MCF 10A (cell line): Measurements from ENCODE around the gene ZNF365. TPM values are rescaled to one million over a fixed set of nuclear protein-coding genes. Genes with fewer than 3 reads are reported as not detected.

ENCODE experiments used
- BruUV-seq: library from RNA; stranded (reverse); fragments of 400-500 nt; replicated peaks from 2 replicates; lab custom pipeline; 2021; lab: Mats Ljungman, UMichigan
- CTCF ChIA-PET: fragments of 300-600 bp; sonication (Branson Sonifier 250); formaldehyde crosslinking; extraction: SDS; loops from one replicate; lab custom pipeline; 2021; ENCODE audit warnings: antibody characterized with exemption, inconsistent platforms; lab: Yijun Ruan, JAX
- POLR2A ChIA-PET: fragments of 300-600, 350-650 bp; sonication (Branson Sonifier 250); formaldehyde crosslinking; extraction: SDS; loops from one replicate; lab custom pipeline; 2020; ENCODE audit warnings: antibody characterized with exemption, inconsistent platforms; lab: Yijun Ruan, JAX
- DNase-seq: peaks from one replicate; pipeline ENCODE4 v3.0.0-alpha.2; 2018; ENCODE audit not compliant: unreplicated experiment
- H3K27ac Mint-ChIP-seq: one replicate; pipeline ENCODE4 v1.8.0; 2022; ENCODE audit warnings: mild to moderate bottlenecking, low read depth, mixed read lengths; ENCODE audit not compliant: unreplicated experiment
- H3K27me3 Mint-ChIP-seq: one replicate; pipeline ENCODE4 v1.8.0; 2022; ENCODE audit warnings: mixed read lengths; ENCODE audit not compliant: insufficient read depth, unreplicated experiment
- H3K36me3 Mint-ChIP-seq: one replicate; pipeline ENCODE4 v1.8.0; 2022; ENCODE audit warnings: mild to moderate bottlenecking, moderate library complexity, mixed read lengths; ENCODE audit not compliant: insufficient read depth, unreplicated experiment
- H3K4me1 Mint-ChIP-seq: one replicate; pipeline ENCODE4 v1.8.0; 2022; ENCODE audit warnings: mixed read lengths; ENCODE audit not compliant: insufficient read depth, unreplicated experiment
- H3K4me3 Mint-ChIP-seq: one replicate; pipeline ENCODE4 v1.8.0; 2022; ENCODE audit warnings: mild to moderate bottlenecking, moderate library complexity, mixed read lengths; ENCODE audit not compliant: unreplicated experiment
- H3K9me3 Mint-ChIP-seq: one replicate; pipeline ENCODE4 v1.8.0; 2022; ENCODE audit warnings: mixed read lengths; ENCODE audit not compliant: unreplicated experiment
- CTCF ChIP-seq: fragments of 200-600 bp; IDR thresholded peaks from one replicate; pipeline ENCODE4 v1.8.0; 2022; ENCODE audit warnings: antibody characterized with exemption, mild to moderate bottlenecking; ENCODE audit not compliant: unreplicated experiment
- intact Hi-C: fragments of 100-400 bp; cut with micrococcal nuclease; formaldehyde crosslinking; loops from 2 replicates; pipeline ENCODE4 v1.14.1; 2022
- total RNA-seq: library from RNA; stranded (reverse); gene quantifications from 2 replicates; pipeline ENCODE4 v1.2.3, GENCODE V29; 2022

Gene ZNF365
- total RNA-seq, 1 experiment from 2014 or later: 1.3 TPM

GRCh38 chr10:62413048-62413447 lies 38.9 kb downstream of the ZNF365 start:
- POLR2A ChIA-PET: interaction anchor here (1.3 kb wide), 1 partner anchor 148 kb away, joined by 4 read pairs; no protein-coding TSS in a partner anchor
- Mint-ChIP-seq H3K27me3 (no peaks in the 10 kb centered on the region), H3K4me3 (no peak overlapping the region), H3K27ac (no peak overlapping the region), H3K9me3 (peaks cover 13% of the 10 kb centered on the region), H3K36me3 (no peaks in the 10 kb centered on the region), H3K4me1 (no peaks in the 10 kb centered on the region)
- intact Hi-C loops: no loop called here
- TF ChIP-seq CTCF: no peak
- BruUV-seq: no TSS peak
- no peak for DNase-seq
- CTCF ChIA-PET: interaction anchor here (0.6 kb wide), 1 partner anchor 16 kb away, joined by 5 read pairs; no protein-coding TSS in a partner anchor

GRCh38 chr10:62413652-62414051 lies 39.5 kb downstream of the ZNF365 start:
- Mint-ChIP-seq H3K27ac (no peak overlapping the region), H3K4me1 (no peaks in the 10 kb centered on the region), H3K4me3 (no peak overlapping the region), H3K9me3 (peaks cover 13% of the 10 kb centered on the region), H3K27me3 (no peaks in the 10 kb centered on the region), H3K36me3 (no peaks in the 10 kb centered on the region)
- ChIA-PET POLR2A (interaction anchor here (0.6 to 0.9 kb wide), 4 partner anchors 12 to 149 kb away, joined by 3 to 4 read pairs (median 3); partner anchors contain the start of gene RTKN2), CTCF (interaction anchor here (0.6 to 1.3 kb wide), 9 partner anchors 11 to 1181 kb away, joined by 3 to 10 read pairs (median 4); no protein-coding TSS in a partner anchor)
- intact Hi-C loops: loop anchor here (1.0 kb wide), 1 partner anchor 148 kb away; no protein-coding TSS in a partner anchor
- TF ChIP-seq CTCF: no peak
- no peak for DNase-seq
- no TSS peak for BruUV-seq

GRCh38 chr10:62414359-62414758 lies 40.2 kb downstream of the ZNF365 start:
- BruUV-seq: no TSS peak
- TF ChIP-seq CTCF: peak; percentile 10
- Mint-ChIP-seq H3K27me3 (no peaks in the 10 kb centered on the region), H3K4me3 (no peak overlapping the region), H3K27ac (no peak overlapping the region), H3K36me3 (no peaks in the 10 kb centered on the region), H3K9me3 (peaks cover 13% of the 10 kb centered on the region), H3K4me1 (no peaks in the 10 kb centered on the region)
- peak; percentile 25 for DNase-seq
- CTCF ChIA-PET: interaction anchor here (0.6 to 1.3 kb wide), 9 partner anchors 12 to 1087 kb away, joined by 3 to 10 read pairs (median 4); no protein-coding TSS in a partner anchor
- POLR2A ChIA-PET: interaction anchor here (0.9 kb wide), 3 partner anchors 11 to 150 kb away, joined by 3 to 4 read pairs (median 3); partner anchors contain the start of gene RTKN2
- intact Hi-C loops: loop anchor here (1.0 kb wide), 1 partner anchor 149 kb away; no protein-coding TSS in a partner anchor

- TF ChIP-seq CTCF: no peak
- peak; percentile 10 for DNase-seq
- H3K27ac Mint-ChIP-seq: no peak overlapping the region
- intact Hi-C loops: no loop called here
- H3K36me3 Mint-ChIP-seq: no peaks in the 10 kb centered on the region
- no peak overlapping the region for H3K4me3 Mint-ChIP-seq
- POLR2A ChIA-PET: no interaction called here
- CTCF ChIA-PET: interaction anchor here (1.1 to 1.3 kb wide), 2 partner anchors 16 to 158 kb away, joined by 3 to 4 read pairs; no protein-coding TSS in a partner anchor
- no peaks in the 10 kb centered on the region for H3K9me3 Mint-ChIP-seq
- peaks cover 21% of the 10 kb centered on the region for H3K4me1 Mint-ChIP-seq
- H3K27me3 Mint-ChIP-seq: no peaks in the 10 kb centered on the region
- BruUV-seq: no TSS peak
Observed at GRCh38 chr10:62422068-62422590, 48.0 kb downstream of the ZNF365 start.
